SU-DHL-6 (cell line): ENCODE results near the gene PLCL1.

Source experiments
- CTCF ChIP-seq: fragments of 200-600 bp; sonication (generic); IDR thresholded peaks from one replicate; pipeline ENCODE4 v1.5.1; 2017; ENCODE audit warnings: antibody characterized with exemption, mild to moderate bottlenecking, low read length, moderate library complexity; ENCODE audit not compliant: insufficient read depth, poor library complexity, severe bottlenecking
- EZH2phosphoT487 ChIP-seq: fragments of 200-600 bp; sonication (generic), shearing (Covaris generic); conservative IDR thresholded peaks from 2 replicates; pipeline ENCODE4 v1.6.1; 2018; ENCODE audit warnings: mild to moderate bottlenecking, antibody characterized with exemption, low read length, moderate library complexity, mixed read lengths

GRCh38 chr2:197839856-197840255, 35.5 kb downstream of the PLCL1 start:
- TF ChIP-seq CTCF, result no peak
- no peak for TF ChIP-seq EZH2phosphoT487
